ENCODE results near the gene UXS1.

UXS1 gene

GRCh38 chr2:106085181-106085940, 108.7 kb downstream of the UXS1 start:
- no peak for DNase-seq (ENCODE audit: low read depth)

- DNase-seq (ENCODE audit: low read depth): no peak
Observed at GRCh38 chr2:106080959-106081358, 113.1 kb downstream of the UXS1 start.

DNA sequence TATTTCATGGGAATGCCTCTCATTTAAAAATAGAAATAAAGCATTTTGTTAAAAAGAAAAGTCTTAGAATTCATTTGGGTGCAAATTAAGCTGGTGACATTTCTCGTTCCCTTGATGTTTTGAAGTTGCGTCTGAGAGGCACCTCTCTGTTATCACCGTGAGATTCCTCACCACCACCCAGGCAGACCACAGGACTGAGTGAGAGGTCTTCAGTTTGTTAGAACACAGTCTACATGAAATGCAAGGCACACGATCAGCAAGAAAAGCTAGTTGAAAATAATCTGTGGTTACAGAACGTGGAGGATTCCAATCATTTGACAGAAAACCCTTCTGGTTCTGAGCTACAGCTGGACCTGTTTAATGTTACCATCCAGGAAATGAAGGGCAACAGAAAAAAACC, 116.0 kb downstream of the UXS1 start:
- DNase-seq (ENCODE audit: low read depth): no peak

DNA sequence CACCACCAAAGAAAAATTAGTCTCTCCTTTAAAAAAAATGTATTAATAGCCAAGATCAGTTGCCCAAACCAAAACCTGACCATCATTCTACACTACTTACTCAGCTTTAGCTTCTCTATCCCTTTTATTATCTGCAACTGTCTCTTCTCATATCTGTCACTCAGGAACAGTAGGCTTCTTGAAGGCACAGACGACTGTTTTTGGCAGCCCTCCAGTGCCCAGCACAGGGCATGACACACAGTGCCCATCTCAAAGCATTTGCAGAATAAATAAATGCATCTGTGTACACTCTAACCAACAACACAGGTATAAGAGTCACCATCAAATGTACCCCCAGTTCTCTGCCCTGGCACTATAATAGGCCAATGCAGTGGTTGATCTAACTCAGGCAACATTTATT, 117.2 kb downstream of the UXS1 start:
- DNase-seq (ENCODE audit: low read depth): no peak

- DNase-seq (ENCODE audit: low read depth): no peak
Observed at GRCh38 chr2:106075048-106075447, 119.1 kb downstream of the UXS1 start.

- no peak for DNase-seq (ENCODE audit: low read depth)
Observed at GRCh38 chr2:106073678-106074406, 120.3 kb downstream of the UXS1 start.

- DNase-seq (ENCODE audit: low read depth): no peak
Observed at GRCh38 chr2:106070181-106070580, 123.9 kb downstream of the UXS1 start.

DNA sequence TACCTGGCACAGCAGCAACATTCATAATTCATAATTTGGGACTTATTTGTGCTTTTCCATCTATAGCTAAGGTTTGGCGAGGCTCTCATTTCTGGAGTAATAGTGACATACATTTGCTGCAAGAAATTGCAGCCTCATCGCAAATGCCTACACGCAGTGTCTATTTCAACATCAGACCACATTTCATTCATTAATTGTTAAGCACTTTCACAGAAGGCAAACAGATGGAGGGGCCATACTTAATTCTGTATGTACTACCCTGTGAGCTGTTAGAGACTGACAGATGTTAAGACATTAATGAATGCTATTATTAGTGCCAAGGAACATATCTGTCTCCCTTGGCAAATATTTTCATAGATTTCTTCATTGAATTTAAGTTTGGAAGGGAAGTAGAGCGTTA, 125.7 kb downstream of the UXS1 start:
- DNase-seq (ENCODE audit: low read depth): no peak

- DNase-seq (ENCODE audit: low read depth): no peak
Observed at GRCh38 chr2:106065983-106066820, 127.9 kb downstream of the UXS1 start.

- no peak for DNase-seq (ENCODE audit: low read depth)
Observed at GRCh38 chr2:106065268-106065982, 128.7 kb downstream of the UXS1 start.

DNA sequence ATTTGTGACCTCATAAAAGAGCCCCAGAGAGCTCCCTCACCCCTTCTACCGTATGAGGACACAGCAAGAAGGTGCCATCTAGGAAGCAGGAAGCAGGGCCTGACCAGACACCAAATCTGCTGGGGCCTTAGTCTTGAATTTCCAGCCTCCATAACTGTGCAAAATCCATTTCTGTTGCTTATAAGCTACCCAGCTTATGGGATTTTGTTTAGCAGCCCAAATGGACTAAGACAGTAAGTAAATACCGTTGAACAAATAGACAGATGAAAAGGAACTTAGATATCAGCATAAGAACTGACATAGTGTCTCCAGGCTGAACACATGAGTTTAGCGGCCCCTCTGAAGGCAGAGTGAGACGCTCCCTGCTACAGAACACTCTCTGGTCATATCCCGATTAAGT, 130.9 kb downstream of the UXS1 start:
- DNase-seq (ENCODE audit: low read depth): no peak

- no peak for DNase-seq (ENCODE audit: low read depth)
Observed at GRCh38 chr2:106062627-106063026, 131.5 kb downstream of the UXS1 start.

DNA sequence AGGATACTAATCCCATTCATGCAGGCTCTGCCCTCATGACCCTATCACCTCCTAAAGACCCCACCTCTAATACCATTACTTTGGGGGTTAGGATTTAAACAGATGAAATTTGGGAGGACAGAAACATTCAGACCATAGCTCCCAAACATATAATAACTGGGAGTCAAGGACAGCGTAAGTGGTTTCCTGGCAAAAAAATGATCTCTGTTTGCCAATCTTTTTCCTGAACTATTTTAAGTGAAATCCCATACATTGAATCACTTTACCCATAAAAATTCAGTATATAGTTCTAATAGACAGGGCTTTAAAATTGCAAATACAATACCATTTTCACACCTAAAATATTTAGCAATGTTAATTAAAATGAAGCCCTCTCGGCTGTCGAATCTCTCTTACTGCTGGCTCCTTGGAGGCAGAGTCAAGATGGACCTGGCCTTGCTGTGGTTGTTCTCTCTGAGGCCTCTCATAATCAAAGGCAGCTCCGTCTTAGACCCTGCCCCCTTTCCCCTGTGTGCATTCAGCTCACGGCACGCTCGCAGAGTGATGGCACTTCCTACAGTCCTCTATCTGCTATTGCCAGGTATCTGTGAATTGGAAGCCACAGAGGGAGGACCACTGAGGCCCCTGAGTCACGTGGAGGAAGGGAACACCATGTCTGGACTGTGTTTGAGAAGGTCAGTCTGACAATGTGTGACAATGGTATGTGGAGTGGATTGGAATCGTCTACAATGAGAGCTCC, 132.3 kb downstream of the UXS1 start:
- DNase-seq (ENCODE audit: low read depth): no peak

- DNase-seq (ENCODE audit: low read depth): no peak
Observed at GRCh38 chr2:106059416-106060065, 134.6 kb downstream of the UXS1 start.

DNA sequence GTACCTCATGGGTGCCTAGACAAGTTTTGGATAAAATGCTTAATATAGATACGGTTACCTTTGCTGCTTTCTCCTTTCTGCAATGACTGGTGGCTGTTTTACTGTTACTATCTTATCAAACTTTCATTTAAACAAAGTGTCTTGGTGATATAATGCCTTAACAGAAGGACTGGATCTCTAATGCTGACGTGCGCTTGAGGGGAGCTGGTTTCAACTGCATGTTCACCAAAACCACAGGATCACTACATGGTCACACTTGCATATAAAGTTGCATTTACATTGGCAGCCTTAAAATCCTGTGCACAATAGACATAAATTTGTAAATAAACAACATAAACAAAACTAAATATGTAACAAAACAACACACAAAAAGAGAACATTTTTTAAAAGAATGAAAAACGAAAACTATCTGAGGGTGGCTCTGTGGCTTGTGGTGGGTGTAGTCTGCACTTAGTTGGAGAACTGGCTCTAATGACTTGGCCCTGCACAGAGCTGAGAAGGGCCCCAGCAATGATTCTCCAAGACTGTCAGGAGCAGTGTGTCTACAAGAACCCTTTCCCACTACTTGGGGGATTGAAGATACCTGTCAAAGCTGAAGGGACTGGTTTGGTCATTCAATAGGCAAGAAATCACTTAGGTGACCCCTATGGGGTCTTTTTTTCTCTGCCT, 135.5 kb downstream of the UXS1 start:
- DNase-seq (ENCODE audit: low read depth): no peak

- DNase-seq (ENCODE audit: low read depth): no peak
Observed at GRCh38 chr2:106057206-106057605, 136.9 kb downstream of the UXS1 start.

- DNase-seq (ENCODE audit: low read depth): no peak
Observed at GRCh38 chr2:106054880-106055655, 139.0 kb downstream of the UXS1 start.

DNA sequence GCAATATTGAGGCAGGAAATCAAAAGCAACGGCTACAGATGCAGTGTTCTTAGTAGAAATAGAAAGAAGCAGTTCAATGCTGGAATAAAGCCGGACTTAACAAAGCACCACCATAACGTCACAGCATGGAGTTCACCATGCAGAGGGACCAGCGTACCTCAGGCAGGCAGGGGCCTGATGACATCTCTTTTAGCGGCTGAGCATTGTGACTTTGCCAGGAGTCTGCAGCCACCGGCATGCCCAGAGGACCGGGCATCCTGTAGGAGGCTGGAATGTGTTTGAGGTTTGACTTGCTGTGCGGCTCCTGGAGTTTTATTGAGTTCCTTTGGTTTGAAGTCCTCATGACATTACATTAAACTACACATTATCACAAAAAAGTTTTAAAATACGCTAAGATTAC, 139.8 kb downstream of the UXS1 start:
- no peak for DNase-seq (ENCODE audit: low read depth)

GRCh38 chr2:106053581-106053980, 140.5 kb downstream of the UXS1 start:
- no peak for DNase-seq (ENCODE audit: low read depth)

DNA sequence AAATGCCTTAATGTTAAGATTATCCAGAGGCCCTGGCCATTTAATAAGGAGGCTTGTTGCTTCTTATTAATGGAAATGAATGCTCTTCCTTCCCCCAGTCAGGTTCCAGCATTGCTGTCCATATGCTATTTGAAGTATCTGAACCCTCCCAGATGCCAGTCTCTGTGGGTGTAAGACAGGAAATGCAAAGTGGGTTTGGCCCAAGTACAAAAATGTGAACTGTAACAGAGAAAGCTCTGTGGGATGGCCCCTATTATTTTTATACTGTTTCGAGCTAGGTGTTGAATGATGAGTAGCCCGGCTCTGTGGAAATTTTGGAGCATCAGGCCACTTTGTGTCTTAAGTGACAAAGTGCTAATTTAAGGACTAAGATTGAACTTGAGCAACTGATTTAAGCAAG, 141.0 kb downstream of the UXS1 start:
- DNase-seq (ENCODE audit: low read depth): no peak

All from CMK (cell line).